Mucosa of rectum (tissue), 2 donors: ENCODE data around the gene NTF4.
"Not testable (repeated sequence)": the region's sequence is repeated elsewhere in the genome, so short reads cannot be mapped to it uniquely, and the experiment has no call there.

Experiments used
- H3K27ac ChIP-seq, 2 donors: one replicate each; pipeline ENCODE4 v1.7.0; 2013; ENCODE audit warnings: inconsistent platforms in 2 of 2, low read depth in 2 of 2, low read length in 2 of 2
- H3K27me3 ChIP-seq, 2 donors: one replicate each; pipeline ENCODE4 v1.7.0; 2013; ENCODE audit warnings: low read length in 2 of 2; ENCODE audit not compliant: control insufficient read depth in 2 of 2, insufficient read depth in 2 of 2
- H3K36me3 ChIP-seq, 2 donors: one replicate each; pipeline ENCODE4 v1.7.0; 2013; ENCODE audit warnings: low read length in 2 of 2; ENCODE audit not compliant: control insufficient read depth in 2 of 2, insufficient read depth in 2 of 2
- H3K4me1 ChIP-seq, 2 donors: one replicate each; pipeline ENCODE4 v1.7.0; 2013; ENCODE audit warnings: low read length in 2 of 2, mild to moderate bottlenecking in 1 of 2; ENCODE audit not compliant: control insufficient read depth in 2 of 2, insufficient read depth in 2 of 2
- H3K4me3 ChIP-seq, 2 donors: one replicate each; pipeline ENCODE4 v1.7.0; 2013; ENCODE audit warnings: low read length in 2 of 2
- H3K9ac ChIP-seq, 2 donors: one replicate each; pipeline ENCODE4 v1.7.0; 2013; ENCODE audit warnings: low read length in 2 of 2, low read depth in 1 of 2, mild to moderate bottlenecking in 1 of 2
- H3K9me3 ChIP-seq, 2 donors: one replicate each; pipeline ENCODE4 v1.7.0; 2013; ENCODE audit warnings: low read length in 2 of 2; ENCODE audit not compliant: control insufficient read depth in 2 of 2
- donor health status: healthy.
- donor health status: Normal muscosa, but diverticular disease.

NTF4 gene

GRCh38 chr19:49056902-49057596 is 7.6 kb downstream of the NTF4 start:
- H3K9ac ChIP-seq, result peak overlapping the region in 1 of 2 donors; percentile 19
- H3K27me3 ChIP-seq, result peaks cover 18 to 24% of the 10 kb centered on the region in 2 donors
- not testable (repeated sequence) for H3K27ac ChIP-seq, H3K9me3 ChIP-seq, H3K36me3 ChIP-seq
- peaks cover 11 to 20% of the 10 kb centered on the region in 2 donors for H3K4me1 ChIP-seq
- H3K4me3 ChIP-seq, result peak overlapping the region; percentile 59 to 65

GRCh38 chr19:49056101-49056901 is 8.3 kb downstream of the NTF4 start:
- Histone ChIP-seq H3K27me3 (peaks cover 18 to 24% of the 10 kb centered on the region in 2 donors), H3K9ac (peak overlapping the region in 1 of 2 donors; percentile 19), H3K4me3 (peak overlapping the region; percentile 59 to 65), H3K27ac (no peak overlapping the region), H3K9me3 (no peaks in the 10 kb centered on the region), H3K36me3 (no peaks in the 10 kb centered on the region), H3K4me1 (peaks cover 11 to 20% of the 10 kb centered on the region in 2 donors)

- H3K9ac ChIP-seq, H3K4me1 ChIP-seq, H3K27ac ChIP-seq, H3K9me3 ChIP-seq, H3K36me3 ChIP-seq, H3K27me3 ChIP-seq, H3K4me3 ChIP-seq: not testable (repeated sequence)
These were observed 14.1 kb downstream of the NTF4 start for GRCh38 chr19:49050376-49051033.

GRCh38 chr19:49049834-49050233 is 14.8 kb downstream of the NTF4 start:
- not testable (repeated sequence) for H3K36me3 ChIP-seq, H3K27ac ChIP-seq, H3K4me3 ChIP-seq, H3K9me3 ChIP-seq, H3K9ac ChIP-seq, H3K4me1 ChIP-seq, H3K27me3 ChIP-seq

GRCh38 chr19:49049011-49049410 is 15.6 kb downstream of the NTF4 start, which contains the start of gene CGB8:
CGB8 (minus strand) TSS chr19:49049111; CDS start chr19:49048739, 372 bp downstream.
- H3K9ac ChIP-seq, H3K27ac ChIP-seq, H3K9me3 ChIP-seq, H3K4me1 ChIP-seq, H3K4me3 ChIP-seq, H3K27me3 ChIP-seq, H3K36me3 ChIP-seq: not testable (repeated sequence)

- not testable (repeated sequence) for H3K27ac ChIP-seq, H3K9me3 ChIP-seq, H3K4me3 ChIP-seq, H3K36me3 ChIP-seq, H3K4me1 ChIP-seq, H3K27me3 ChIP-seq, H3K9ac ChIP-seq
These were observed 21.1 kb downstream of the NTF4 start, which contains the start of gene CGB5 for GRCh38 chr19:49043548-49043947. CGB5 (plus strand) TSS chr19:49043848; CDS start chr19:49044210, 362 bp downstream.

- not testable (repeated sequence) for H3K36me3 ChIP-seq, H3K9ac ChIP-seq, H3K4me3 ChIP-seq, H3K27me3 ChIP-seq, H3K27ac ChIP-seq, H3K9me3 ChIP-seq, H3K4me1 ChIP-seq
These were observed 22.0 kb downstream of the NTF4 start for GRCh38 chr19:49042666-49043065.

GRCh38 chr19:49042177-49042576 is 22.4 kb downstream of the NTF4 start:
- Histone ChIP-seq H3K36me3 (no peaks in the 10 kb centered on the region), H3K27ac (no peak overlapping the region), H3K9ac (no peak overlapping the region), H3K27me3 (no peaks in the 10 kb centered on the region), H3K4me3 (no peak overlapping the region), H3K9me3 (no peaks in the 10 kb centered on the region), H3K4me1 (no peaks in the 10 kb centered on the region)

GRCh38 chr19:49039736-49040135 is 24.9 kb downstream of the NTF4 start:
- H3K27ac ChIP-seq, H3K9me3 ChIP-seq, H3K27me3 ChIP-seq, H3K9ac ChIP-seq, H3K4me1 ChIP-seq, H3K36me3 ChIP-seq, H3K4me3 ChIP-seq: not testable (repeated sequence)
